Measurements from ENCODE around the gene RPL9.

DNA sequence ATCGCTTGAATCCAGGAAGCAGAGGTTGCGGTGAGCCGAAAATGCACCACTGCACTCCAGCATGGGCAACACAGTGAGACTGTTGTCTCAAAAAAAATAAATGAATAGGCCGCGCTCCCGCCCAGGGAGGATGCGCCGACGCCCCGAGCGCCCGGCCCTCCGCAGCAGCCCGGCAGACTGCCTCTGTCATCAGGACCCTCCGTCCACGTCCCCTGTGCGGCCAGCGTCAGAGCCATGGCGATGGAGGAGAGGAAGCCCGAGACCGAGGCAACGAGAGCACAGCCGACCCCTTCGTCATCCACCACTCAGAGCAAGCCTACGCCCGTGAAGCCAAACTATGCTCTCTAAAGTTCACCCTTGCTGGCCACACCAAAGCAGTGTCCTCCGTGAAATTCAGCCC, 21.5 kb upstream of the RPL9 start:
- TF ChIP-seq, protein P1, sequence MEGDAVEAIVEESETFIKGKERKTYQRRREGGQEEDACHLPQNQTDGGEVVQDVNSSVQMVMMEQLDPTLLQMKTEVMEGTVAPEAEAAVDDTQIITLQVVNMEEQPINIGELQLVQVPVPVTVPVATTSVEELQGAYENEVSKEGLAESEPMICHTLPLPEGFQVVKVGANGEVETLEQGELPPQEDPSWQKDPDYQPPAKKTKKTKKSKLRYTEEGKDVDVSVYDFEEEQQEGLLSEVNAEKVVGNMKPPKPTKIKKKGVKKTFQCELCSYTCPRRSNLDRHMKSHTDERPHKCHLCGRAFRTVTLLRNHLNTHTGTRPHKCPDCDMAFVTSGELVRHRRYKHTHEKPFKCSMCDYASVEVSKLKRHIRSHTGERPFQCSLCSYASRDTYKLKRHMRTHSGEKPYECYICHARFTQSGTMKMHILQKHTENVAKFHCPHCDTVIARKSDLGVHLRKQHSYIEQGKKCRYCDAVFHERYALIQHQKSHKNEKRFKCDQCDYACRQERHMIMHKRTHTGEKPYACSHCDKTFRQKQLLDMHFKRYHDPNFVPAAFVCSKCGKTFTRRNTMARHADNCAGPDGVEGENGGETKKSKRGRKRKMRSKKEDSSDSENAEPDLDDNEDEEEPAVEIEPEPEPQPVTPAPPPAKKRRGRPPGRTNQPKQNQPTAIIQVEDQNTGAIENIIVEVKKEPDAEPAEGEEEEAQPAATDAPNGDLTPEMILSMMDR (IDR thresholded peaks at IDR 0.05): no peak
- no peak for TF ChIP-seq POLR2A (IDR thresholded peaks at IDR 0.05)

Measured in suprapubic skin (tissue), 3 donors.